Erythroblast (primary cell): ENCODE measurements around the gene MAGEA1.

ENCODE experiments used
- GATA1 ChIP-seq: IDR thresholded peaks from 2 replicates; pipeline ENCODE4 v1.6.1; 2011; ENCODE audit warnings: low read depth, mild to moderate bottlenecking, control low read depth, low read length, moderate library complexity
- POLR2A ChIP-seq: IDR thresholded peaks from 2 replicates; pipeline ENCODE4 v1.6.1; 2011; ENCODE audit warnings: mild to moderate bottlenecking, low read length

DNA sequence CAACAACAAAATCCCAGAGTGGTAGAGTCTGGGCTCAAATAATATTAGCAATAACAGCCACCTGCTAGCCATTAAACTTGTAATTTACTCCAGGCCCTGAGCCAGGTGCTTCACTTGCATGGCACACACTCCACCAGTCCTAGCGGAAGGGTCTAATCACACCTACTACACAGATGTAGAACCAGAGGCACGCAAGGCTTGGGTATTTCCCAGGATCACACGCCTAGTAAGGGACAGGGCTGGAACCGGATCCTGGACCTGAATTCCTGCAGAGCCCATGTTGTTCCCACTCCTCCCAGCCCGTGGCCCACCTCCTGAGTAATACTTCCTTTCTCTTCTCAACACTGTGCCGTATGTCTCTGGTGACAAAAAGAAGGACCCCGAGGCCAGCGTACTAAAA, 5.7 kb downstream of the MAGEA1 start:
- TF ChIP-seq POLR2A (no peak), GATA1 (no peak)
